DMS153 (cell line): Measurements from ENCODE around the gene SUGCT.
"Not testable (repeated sequence)": the region's sequence is repeated elsewhere in the genome, so short reads cannot be mapped to it uniquely, and the experiment has no call there.

Experiments
- DNase-seq: peaks from one replicate; lab custom pipeline; 2025; lab: John Stamatoyannopoulos, UW

The SUGCT gene

GRCh38 chr7:40200791-40201190, 66.0 kb downstream of the SUGCT start:
- DNase-seq: no peak

GRCh38 chr7:40202851-40203250, 68.0 kb downstream of the SUGCT start:
- no peak for DNase-seq

DNA sequence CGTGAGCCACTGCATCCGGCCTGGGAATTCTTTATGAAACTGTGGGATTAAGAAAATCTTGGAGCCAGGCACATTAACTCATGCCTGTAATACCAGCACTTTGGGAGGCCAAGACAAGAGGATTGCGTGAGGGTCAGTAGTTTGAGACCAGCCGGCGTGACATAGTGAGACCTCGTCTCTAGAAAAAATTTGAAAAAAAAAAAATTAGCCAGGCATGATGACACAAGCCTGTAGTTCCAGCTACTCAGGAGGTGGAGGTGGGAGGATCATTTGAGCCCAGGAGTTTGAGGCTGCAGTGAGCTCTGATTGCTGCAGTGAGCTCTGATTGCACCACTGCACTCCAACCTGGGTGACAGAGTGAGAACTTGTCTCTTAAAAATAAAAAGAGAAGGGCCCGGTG, 69.8 kb downstream of the SUGCT start:
- no peak for DNase-seq

GRCh38 chr7:40205992-40206391, 71.2 kb downstream of the SUGCT start:
- DNase-seq: no peak

- DNase-seq: no peak
Observed at GRCh38 chr7:40211276-40212003, 76.6 kb downstream of the SUGCT start.

- DNase-seq: no peak
Observed at GRCh38 chr7:40213291-40213690, 78.5 kb downstream of the SUGCT start.

GRCh38 chr7:40213856-40214255, 79.1 kb downstream of the SUGCT start:
- DNase-seq: no peak

- DNase-seq: not testable (repeated sequence)
Observed at GRCh38 chr7:40218612-40219011, 83.8 kb downstream of the SUGCT start.

DNA sequence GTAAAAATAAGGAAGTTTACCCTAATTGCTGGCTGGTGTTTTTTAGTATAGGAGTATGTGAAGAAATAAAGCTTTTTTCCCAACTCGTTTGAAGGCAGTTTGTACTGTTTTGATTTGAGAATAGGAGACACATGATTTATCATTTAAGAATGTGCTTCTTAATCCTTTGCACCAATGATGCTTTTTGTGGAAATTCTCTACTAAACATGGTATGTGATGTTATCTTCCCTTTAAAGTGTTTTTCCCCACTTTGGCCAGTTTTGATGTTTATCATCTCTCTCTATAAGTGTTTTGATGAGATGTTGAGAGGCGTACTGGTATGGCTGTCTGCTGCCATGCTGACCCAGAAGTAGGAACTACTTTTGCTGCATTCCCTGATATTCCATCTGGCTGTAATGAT, 85.1 kb downstream of the SUGCT start:
- DNase-seq: no peak

GRCh38 chr7:40220421-40220911, 85.7 kb downstream of the SUGCT start:
- no peak for DNase-seq

DNA sequence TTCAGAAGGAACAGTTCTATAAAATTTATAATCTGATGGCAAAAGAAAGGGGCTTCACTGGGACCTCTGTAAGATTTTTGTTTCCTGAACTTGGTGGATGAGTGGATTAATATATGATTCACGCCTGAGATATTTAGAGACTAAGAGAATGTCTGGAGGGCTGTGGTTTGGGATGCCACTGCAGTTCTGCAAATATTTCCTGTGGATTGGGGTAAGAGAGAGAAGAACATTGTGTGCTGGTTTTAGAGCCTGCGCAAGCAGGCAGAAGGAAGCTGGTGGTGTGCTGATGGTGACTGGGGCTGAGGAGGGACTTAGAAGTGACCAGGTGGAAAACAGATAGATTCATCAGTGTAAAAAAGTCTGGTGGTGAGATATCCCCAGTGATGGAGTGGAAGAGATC, 87.0 kb downstream of the SUGCT start:
- no peak for DNase-seq

DNA sequence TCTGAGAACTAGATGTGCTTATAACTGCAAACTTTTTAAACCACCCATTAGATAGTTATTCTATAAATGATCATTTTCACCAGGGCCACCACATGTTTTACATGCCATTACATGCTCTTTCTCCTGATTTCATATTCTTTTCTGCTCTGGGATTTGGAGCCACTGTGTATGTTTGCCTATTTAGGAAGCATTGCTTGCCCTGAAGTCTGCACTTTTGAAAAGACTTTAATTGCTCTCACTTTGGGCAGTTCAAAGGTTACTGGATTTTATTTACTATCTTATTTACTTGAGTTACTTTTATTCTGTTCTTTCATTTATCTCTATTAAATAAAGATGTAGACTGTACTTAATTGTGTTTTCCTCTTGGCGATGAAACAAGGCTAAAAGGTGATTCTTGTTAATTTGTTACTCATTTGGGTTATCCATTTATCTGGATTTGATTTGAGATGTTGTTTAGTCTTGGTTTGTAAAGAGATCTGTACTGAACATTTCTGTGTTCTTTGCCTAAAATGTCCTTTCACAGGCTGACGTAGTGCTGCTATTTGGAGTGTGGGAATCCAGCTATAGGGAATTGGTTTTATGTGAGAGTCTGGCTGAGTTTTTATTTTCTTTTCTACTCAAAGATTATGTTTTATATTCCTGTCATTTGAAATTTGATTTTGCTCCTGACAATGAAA, 88.8 kb downstream of the SUGCT start:
- no peak for DNase-seq

- DNase-seq: no peak
Observed at GRCh38 chr7:40230101-40230500, 95.3 kb downstream of the SUGCT start.

GRCh38 chr7:40231796-40232195, 97.0 kb downstream of the SUGCT start:
- no peak for DNase-seq

- peak; percentile 30 for DNase-seq
Observed at GRCh38 chr7:40232242-40232893, 97.6 kb downstream of the SUGCT start.

- DNase-seq: no peak
Observed at GRCh38 chr7:40234046-40234445, 99.2 kb downstream of the SUGCT start.

DNA sequence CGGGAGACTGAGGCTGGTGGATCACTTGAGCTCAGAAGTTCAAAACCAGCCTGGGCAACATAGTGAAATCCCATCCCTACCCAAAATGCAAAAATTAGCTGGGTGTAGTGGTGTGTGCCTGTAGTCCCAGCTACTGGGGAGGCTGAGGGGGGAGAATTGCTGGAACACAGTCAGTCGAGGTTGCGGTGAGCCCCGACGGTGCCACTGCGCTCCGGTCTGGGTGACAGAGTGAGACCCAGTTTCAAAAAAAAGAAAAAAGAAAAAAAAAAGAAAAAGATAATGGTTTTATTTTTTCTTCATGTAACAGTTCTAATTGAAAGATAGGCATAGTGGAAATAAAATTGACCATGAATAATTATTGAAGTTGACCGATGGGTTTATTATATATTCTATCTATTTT, 99.9 kb downstream of the SUGCT start:
- no peak for DNase-seq

- DNase-seq: no peak
Observed at GRCh38 chr7:40237731-40238130, 102.9 kb downstream of the SUGCT start.

DNA sequence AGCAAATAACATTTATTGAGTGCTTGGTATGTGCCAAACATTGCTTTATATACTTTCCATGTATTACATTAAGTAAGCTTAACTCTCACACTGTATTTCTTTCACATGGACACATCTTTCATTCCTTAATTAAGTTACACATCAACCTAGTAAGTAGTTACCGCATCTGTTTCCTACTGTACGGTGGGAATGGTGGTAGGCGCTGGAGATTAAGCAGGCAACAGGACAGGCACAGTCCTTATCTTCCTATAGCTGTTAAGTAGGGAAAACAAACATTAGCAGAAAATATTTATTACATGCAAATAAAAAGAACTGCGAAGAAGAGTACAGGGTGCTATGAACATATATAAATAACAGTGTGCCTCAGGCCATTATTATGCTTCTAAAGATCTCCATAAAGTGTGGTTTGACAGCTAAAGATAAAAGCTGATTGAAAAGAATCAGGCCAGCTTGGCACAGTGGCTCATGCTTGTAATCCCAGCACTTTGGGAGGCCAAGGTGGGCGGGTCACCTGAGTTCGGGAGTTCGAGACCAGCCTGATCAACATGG, 105.0 kb downstream of the SUGCT start:
- DNase-seq: no peak

GRCh38 chr7:40243076-40243475, 108.3 kb downstream of the SUGCT start:
- no peak for DNase-seq

DNA sequence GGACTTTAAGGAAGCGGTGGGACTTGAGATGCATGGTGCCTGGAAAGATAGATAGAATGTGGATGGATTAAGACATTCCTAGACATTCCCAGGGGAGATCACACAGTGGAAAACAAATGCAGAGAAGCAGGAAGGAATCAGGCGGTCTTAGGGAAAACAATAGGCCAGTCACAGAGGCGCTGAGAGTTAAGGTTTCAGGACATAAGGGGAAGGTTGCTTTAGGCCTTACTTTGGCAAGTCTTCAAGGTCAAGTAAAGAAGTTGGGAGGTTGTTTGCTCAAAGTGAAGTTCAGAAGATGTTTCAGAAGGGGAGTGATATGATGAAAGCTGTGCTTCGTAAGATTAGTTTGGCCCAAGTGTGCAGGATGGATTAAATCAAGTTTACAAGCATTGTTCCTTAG, 109.4 kb downstream of the SUGCT start:
- DNase-seq: no peak

- no peak for DNase-seq
Observed at GRCh38 chr7:40248681-40249080, 113.9 kb downstream of the SUGCT start.

GRCh38 chr7:40253444-40253843, 118.6 kb downstream of the SUGCT start:
- DNase-seq: not testable (repeated sequence)
